Kidney glomerular epithelial cell (primary cell): ENCODE results near the gene ZSCAN12.
A peak's percentile ranks its signal among the peaks of the same experiment; 100 is the strongest.

Experiments used
- DNase-seq: peaks from one replicate; lab custom pipeline; 2025; lab: John Stamatoyannopoulos, UW

ZSCAN12 gene

GRCh38 chr6:28353981-28354676 is 45.4 kb downstream of the ZSCAN12 start:
- peak; percentile 95 for DNase-seq

- no peak for DNase-seq
These were observed 46.2 kb downstream of the ZSCAN12 start for GRCh38 chr6:28353356-28353755.

GRCh38 chr6:28351493-28351925 is 48.0 kb downstream of the ZSCAN12 start:
- DNase-seq, result no peak

- DNase-seq, result no peak
These were observed 48.5 kb downstream of the ZSCAN12 start for GRCh38 chr6:28351087-28351486.

GRCh38 chr6:28349892-28350737 is 49.4 kb downstream of the ZSCAN12 start, which contains the start of gene ZKSCAN3:
Gene ZKSCAN3, plus strand, starts transcription at chr6:28349947. Its CDS starts 9,640 bp downstream, at chr6:28359587.
- DNase-seq, result peak; percentile 68

GRCh38 chr6:28349344-28349891 is 50.1 kb downstream of the ZSCAN12 start:
- no peak for DNase-seq

- DNase-seq, result no peak
These were observed 52.4 kb downstream of the ZSCAN12 start for GRCh38 chr6:28347119-28347518.

GRCh38 chr6:28345201-28345600 is 54.3 kb downstream of the ZSCAN12 start:
- no peak for DNase-seq

- DNase-seq, result no peak
These were observed 55.5 kb downstream of the ZSCAN12 start for GRCh38 chr6:28343898-28344677.

GRCh38 chr6:28340310-28341095 is 59.0 kb downstream of the ZSCAN12 start:
- no peak for DNase-seq

- DNase-seq, result no peak
These were observed 62.4 kb downstream of the ZSCAN12 start for GRCh38 chr6:28337121-28337520.

- DNase-seq, result peak; percentile 75
These were observed 63.0 kb downstream of the ZSCAN12 start for GRCh38 chr6:28336284-28337120.

GRCh38 chr6:28335564-28336283 is 63.8 kb downstream of the ZSCAN12 start, which contains the start of gene ZSCAN31:
Gene ZSCAN31, minus strand, starts transcription at chr6:28336148. Its CDS starts 6,465 bp downstream, at chr6:28329683.
- DNase-seq, result peak; percentile 98

- DNase-seq, result no peak
These were observed 64.4 kb downstream of the ZSCAN12 start for GRCh38 chr6:28335040-28335563.

- no peak for DNase-seq
These were observed 65.1 kb downstream of the ZSCAN12 start for GRCh38 chr6:28334286-28335039.

GRCh38 chr6:28333599-28334018 is 65.9 kb downstream of the ZSCAN12 start:
- no peak for DNase-seq

GRCh38 chr6:28333047-28333446 is 66.5 kb downstream of the ZSCAN12 start:
- DNase-seq, result no peak

- no peak for DNase-seq
These were observed 69.5 kb downstream of the ZSCAN12 start for GRCh38 chr6:28330041-28330440.
